DMS 273 treated with DMSO at 0.1 percent for 48 hours (cell line): ENCODE results near the gene LAMA3.
"Not testable (repeated sequence)": the region's sequence is repeated elsewhere in the genome, so short reads cannot be mapped to it uniquely, and the experiment has no call there.

Experiments used
- DNase-seq: peaks from one replicate; lab custom pipeline; 2025; lab: John Stamatoyannopoulos, UW

Gene LAMA3

GRCh38 chr18:23733265-23733664 lies 44.0 kb downstream of the LAMA3 start:
- not testable (repeated sequence) for DNase-seq

DNA sequence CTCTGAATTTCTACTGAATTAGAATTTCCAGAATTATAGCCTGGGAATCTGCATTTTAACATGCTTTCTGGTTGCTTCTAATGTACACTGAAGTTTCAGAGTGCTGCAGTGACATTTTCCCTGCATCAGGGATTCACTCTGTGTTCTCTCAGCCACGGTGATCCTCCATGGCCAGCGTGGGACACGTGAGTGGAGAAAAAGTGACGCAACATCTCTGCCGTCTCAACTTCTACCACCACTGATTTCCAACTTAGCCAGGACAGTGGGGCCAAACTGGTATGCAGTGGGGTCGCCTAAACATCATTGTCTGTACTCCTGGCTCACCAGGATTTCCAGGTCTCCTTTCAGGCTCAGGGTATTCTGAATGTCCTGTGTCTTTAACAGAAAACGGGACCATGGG lies 44.6 kb downstream of the LAMA3 start:
- DNase-seq, result no peak

DNA sequence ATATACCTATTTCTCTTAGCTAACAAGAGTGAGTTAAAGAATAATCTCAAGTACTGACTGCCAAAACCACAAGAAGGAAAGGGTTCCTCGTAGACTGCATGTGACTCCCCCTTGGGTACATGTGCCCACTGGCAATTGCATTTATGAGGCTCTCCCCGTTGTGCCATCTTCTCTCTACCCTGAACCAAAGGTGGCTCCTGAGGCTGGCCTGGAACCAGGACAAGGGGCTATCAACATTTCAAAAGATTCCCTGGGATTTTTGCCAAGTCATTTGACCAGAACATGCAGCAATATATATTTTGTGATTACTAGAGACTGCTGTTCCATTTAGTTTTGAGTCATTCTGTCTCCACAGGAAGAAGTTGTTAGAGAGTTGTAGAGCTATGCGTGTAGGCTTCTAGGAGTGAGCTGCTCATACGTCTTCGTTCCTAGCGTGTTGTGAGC lies 45.8 kb downstream of the LAMA3 start:
- DNase-seq, result no peak

DNA sequence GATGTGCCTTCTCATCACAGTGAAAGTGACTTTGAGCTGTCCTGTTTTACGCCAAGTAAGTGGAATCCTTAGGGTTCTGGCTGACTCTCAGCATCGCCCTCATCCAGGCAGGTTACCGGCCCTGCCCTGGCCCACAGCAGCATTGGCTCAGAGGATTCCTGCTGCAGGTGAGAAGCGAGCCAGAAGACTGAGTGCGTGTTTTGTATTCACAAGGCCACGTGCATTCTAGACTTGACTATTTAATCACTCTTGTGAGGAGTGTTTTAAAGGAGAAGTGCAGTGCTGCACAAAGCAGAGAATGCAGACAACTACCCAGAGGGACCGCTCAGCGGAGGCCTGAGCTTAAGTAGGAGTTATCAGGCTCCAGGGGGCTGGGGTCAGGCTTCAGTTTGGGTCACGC lies 48.3 kb downstream of the LAMA3 start:
- no peak for DNase-seq

GRCh38 chr18:23738151-23738550 lies 48.9 kb downstream of the LAMA3 start:
- DNase-seq, result no peak

GRCh38 chr18:23738575-23738974 lies 49.3 kb downstream of the LAMA3 start:
- no peak for DNase-seq

DNA sequence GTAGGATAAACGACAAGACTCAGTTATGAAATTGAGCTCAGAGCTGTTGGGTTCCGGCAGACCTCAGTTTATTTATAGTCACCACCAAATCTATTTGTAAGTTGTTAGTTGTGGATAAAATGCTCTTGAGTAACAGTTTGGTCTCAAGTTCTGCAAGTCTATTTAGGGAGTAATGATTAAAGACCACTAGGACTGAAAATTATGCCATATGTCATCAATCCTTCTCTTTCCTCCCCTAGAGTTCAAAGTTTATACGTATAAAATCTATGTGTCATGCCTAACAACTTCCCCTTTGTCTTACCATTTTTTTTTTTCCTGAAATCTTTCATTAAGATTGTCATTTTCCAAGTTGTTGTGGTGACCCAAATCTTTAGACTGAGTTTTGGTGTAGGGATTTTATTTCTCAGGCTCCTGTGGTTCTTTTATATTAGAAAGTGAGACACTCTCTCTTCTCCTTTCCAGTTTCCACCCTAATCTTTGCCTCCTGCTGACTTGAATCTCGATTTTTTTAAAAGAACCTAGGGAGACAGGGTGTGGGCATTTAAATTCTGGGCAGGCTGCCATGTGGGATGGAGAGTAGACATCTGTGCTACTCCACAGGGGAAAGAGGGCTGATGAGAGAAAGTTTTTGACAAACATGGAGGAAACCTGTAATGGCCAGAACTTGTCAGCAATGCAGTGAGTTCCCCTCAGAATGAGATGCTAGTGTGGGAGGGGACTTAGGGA lies 51.0 kb downstream of the LAMA3 start:
- DNase-seq, result peak; percentile 91

DNA sequence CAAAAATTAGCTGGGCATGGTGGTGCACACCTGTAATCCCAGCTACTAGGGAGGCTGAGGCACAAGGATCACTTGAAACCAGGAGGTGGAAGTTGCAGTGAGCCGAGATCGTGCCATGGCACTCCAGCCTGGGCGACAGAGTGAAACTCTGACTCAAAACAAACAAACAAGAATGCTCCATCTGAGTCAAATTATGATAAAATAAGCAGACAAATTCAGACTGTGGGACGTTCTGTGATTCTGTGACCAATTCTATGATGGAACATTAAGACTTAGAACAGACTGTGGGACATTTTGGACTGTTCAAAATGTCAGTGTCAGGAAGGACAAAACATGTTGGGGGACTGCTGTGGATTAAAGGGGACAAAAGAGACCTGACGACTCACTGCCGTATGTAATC lies 52.7 kb downstream of the LAMA3 start:
- not testable (repeated sequence) for DNase-seq

- no peak for DNase-seq
Observed at GRCh38 chr18:23743733-23744333, 54.6 kb downstream of the LAMA3 start.

DNA sequence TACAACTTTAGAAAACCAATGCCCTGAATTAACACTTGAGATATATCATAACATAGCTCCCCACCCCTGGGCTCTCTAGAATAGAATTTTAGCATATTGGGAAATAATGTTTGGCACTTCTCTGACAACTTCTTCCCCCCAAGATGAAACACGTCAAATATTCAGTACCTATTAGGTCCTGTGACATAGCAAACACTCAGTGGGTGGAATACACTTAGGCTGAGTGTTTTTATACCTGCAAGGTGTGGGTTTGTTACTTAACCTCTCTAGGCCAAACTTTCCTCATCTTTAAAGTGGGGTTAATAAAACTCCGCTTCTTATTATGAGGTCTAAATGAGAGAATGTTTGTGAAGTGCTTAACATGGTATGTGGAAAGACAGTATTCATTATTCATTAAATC lies 56.1 kb downstream of the LAMA3 start:
- no peak for DNase-seq

DNA sequence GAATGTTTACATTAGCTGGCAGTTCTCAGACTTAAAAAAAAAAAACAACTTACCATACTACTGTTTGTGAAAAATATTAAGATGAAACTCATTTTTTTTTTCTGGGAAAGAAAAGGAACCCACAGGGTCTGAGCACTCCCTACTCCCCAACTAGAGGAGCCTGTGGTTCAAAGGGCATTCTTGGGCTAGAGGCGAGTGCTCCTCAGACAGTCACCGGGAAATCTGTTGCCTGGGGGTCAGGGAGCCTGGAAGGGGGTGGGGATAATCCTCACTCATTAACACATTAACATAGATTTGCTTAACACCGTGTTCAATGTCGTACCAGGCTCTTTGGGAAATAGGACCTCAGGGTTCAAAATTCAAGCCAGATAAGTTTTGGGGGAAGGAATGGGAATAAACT lies 57.6 kb downstream of the LAMA3 start:
- no peak for DNase-seq

GRCh38 chr18:23752363-23752762 lies 63.1 kb downstream of the LAMA3 start:
- DNase-seq, result no peak

DNA sequence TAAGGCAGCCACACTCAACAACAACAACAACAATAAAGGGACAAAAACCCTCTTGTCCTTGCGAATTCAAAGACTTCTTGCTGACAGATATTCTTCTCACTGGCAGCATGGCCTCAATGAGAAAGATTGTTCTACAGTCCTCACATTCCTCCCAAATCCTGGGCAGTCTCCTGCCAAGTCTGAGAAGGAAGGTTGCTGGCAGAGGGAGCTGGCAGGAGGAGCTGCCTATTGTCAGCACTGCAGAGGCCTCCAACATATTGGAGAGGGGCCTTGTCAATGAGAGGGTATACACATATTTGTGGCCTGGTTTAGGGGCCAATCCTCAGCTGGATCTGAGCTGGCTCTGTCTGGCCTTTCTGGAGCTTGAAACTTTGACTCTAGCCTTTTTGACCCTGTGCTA lies 63.5 kb downstream of the LAMA3 start:
- DNase-seq, result no peak

DNA sequence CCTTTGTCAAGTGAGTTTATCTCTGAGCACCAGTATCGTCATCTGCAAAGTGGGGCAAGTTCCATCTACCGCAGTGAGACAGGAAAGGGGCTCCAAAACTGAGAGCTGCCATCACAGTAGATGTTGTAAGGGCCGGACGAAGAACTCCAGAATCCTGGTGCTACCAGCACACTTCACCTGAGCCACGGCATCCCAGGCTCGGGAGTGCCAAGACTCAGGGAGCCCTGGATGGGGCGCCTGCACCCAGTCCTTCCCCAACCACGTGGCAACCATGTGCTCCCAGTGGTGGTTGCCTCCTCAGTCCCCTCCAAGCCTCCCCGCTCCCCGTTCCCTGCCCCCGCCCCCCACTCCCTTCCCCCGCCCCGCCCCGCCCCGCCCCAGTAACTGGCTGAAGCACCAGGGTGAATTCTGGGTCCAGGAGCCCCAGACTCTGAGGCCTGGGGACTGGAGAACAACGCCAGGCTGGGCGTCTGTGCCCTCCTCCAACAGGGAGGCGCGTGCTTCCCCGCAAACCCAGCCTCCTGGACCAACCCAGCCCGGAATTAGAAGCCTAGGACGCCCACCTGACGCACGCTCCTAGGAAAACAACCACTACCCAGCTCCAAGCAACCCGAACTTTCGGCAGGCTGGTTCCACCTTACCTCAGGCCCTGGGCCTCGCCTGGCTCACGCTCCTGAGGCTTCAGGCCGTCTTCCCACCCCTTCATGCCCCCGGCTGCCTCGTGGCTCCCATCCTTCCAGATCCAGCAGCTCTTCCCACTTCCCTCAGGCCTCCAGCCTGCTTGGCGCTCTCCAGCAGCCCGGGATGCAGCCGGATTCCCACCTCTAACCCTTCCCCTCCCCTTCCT lies 67.6 kb downstream of the LAMA3 start:
- no peak for DNase-seq

DNA sequence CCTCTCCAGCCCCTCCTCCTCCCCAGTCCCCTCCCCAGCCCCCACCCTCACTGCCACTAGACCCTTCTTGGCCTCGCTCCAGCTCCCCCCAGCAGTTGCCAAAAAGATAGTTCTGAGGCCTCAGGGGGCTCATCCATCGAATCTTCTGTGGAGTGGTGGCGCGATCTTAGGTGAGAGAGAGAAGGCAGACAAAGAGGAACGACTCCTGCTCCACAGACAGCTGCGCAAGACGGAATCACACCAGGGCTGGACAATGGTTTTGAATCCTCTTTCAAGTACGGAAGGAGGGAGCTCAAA lies 68.1 kb downstream of the LAMA3 start:
- DNase-seq, result no peak

DNA sequence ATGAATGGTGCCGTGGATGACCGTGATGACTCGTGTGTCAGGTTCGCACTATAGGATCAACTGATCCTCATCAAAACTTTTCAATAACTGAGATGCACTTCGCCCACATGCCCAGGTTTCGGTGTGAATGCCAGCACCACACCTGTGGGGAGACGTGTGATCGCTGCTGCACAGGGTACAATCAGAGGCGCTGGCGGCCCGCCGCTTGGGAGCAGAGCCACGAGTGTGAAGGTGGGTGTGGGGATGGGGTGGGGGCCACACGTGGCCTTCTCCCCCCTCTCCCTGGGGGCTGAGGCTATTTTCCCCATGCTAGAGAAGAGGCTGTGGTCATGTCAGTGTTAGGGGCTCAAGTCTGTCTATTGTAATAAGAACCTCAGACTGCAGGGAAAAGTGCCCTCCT lies 69.0 kb downstream of the LAMA3 start:
- no peak for DNase-seq

GRCh38 chr18:23761941-23762340 lies 72.7 kb downstream of the LAMA3 start:
- DNase-seq, result no peak

DNA sequence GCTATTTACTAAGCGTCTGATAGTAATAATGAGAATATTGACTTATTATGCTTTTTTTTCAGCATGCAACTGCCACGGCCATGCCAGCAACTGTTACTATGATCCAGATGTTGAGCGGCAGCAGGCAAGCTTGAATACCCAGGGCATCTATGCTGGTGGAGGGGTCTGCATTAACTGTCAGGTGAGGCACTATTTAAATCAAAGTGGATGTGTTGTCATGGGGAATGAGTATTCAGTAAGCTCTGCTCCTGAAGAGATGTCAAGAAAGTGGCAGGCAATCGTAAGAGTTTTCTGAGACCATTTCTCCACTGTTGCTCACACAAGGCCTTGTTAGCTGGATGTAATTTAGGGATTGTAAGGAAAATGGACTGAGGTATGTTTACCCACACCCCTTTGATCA lies 74.1 kb downstream of the LAMA3 start:
- no peak for DNase-seq

GRCh38 chr18:23765931-23766330 lies 76.7 kb downstream of the LAMA3 start:
- DNase-seq, result no peak

GRCh38 chr18:23772327-23773024 lies 83.2 kb downstream of the LAMA3 start:
- no peak for DNase-seq

DNA sequence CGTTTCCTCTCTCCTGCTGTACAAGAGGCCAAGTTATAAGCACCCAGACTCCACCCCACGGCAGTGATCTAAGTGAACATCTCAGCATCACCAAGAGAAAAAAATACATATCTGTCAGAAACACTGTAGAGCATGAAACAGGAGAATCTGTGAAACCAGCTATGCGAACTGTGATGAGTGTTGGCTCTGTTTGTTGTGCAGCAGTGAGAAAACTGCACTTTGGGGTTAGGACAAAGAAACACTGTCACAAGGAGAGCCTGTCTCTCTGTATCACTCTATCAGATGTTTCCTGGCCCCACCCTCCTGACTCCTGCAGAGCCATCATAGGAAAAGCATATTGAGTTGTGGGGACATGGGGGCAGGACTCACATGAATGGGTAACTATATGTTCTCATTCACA lies 87.1 kb downstream of the LAMA3 start:
- DNase-seq, result no peak

DNA sequence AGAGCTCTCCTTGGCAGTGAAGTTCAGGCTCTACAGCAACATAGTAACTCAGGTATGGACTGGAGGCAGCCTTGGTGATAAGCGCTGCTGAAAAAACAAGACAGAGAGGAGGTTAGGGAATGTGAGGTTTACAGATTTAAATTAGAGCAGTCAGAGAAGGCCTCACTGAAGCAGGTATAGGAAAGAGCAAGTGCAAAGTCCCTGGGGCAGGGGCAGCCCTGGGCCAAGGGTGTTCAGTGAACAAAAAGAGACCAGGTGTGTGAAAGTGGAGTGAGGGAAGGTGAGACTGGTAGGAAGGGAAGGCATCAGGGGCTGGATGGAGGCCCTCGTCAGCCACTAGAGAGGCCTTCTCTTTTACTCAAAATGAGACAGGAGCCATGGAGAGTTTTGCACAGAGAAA lies 89.6 kb downstream of the LAMA3 start:
- DNase-seq, result no peak
